ENCODE measurements around the gene ECHDC1.

The ECHDC1 gene

GRCh38 chr6:127282184-127282583 lies 61.2 kb downstream of the ECHDC1 start:
- DNase-seq = no peak

- no peak for DNase-seq
Observed at GRCh38 chr6:127279815-127280214, 63.6 kb downstream of the ECHDC1 start.

- no peak for DNase-seq
Observed at GRCh38 chr6:127277878-127278843, 65.2 kb downstream of the ECHDC1 start.

- no peak for DNase-seq
Observed at GRCh38 chr6:127276331-127276730, 67.1 kb downstream of the ECHDC1 start.

GRCh38 chr6:127273499-127273898 lies 69.9 kb downstream of the ECHDC1 start:
- DNase-seq = no peak

GRCh38 chr6:127272576-127272975 lies 70.8 kb downstream of the ECHDC1 start:
- DNase-seq = no peak

- DNase-seq = no peak
Observed at GRCh38 chr6:127267646-127268625, 75.5 kb downstream of the ECHDC1 start.

GRCh38 chr6:127266892-127267645 lies 76.3 kb downstream of the ECHDC1 start:
- no peak for DNase-seq

GRCh38 chr6:127266178-127266891 lies 77.1 kb downstream of the ECHDC1 start, which contains the start of gene RNF146:
Gene RNF146 (plus strand): TSS chr6:127266864. CDS start chr6:127280339, 13,475 bp downstream.
- peak in 1 of 2 experiments; percentile 60 for DNase-seq

GRCh38 chr6:127263481-127263880 lies 79.9 kb downstream of the ECHDC1 start:
- no peak for DNase-seq

GRCh38 chr6:127262896-127263295 lies 80.5 kb downstream of the ECHDC1 start:
- no peak for DNase-seq

- DNase-seq = no peak
Observed at GRCh38 chr6:127255286-127255685, 88.1 kb downstream of the ECHDC1 start.

- peak; percentile 69 to 86 for DNase-seq
Observed at GRCh38 chr6:127249621-127250020, 93.8 kb downstream of the ECHDC1 start.

- peak; percentile 89 for DNase-seq
Observed at GRCh38 chr6:127247114-127248096, 96.0 kb downstream of the ECHDC1 start.

GRCh38 chr6:127243501-127243900 lies 99.9 kb downstream of the ECHDC1 start:
- no peak for DNase-seq

All from cerebellar nuclear complex (tissue), 1 donor.